ENCODE results near the gene HDAC6. TPM values are rescaled to one million over a fixed set of nuclear protein-coding genes. Genes with fewer than 3 reads are reported as not detected.

The HDAC6 gene
- total RNA-seq, 1 experiment from 2014 or later: 79.9 TPM

DNA sequence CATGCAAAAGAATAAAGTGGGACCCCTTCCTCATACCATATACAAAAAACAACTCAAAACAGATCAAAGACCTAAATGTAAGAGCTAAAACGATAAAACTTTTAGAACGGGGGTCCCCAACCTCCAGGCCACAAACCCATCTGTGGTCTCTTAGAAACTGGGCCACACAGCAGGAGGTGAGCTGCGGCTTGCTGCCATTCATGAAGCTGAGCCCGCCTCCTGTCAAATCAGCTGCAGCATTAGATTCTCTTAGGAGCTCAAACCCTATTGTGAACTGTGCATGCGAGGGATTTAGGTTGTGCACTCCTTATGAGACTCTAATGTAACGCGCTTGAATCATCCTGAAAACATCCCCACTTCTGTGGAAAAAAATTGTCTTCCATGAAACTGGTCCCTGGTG, 22.5 kb upstream of the HDAC6 start (continued):
- TF ChIP-seq, protein P1, sequence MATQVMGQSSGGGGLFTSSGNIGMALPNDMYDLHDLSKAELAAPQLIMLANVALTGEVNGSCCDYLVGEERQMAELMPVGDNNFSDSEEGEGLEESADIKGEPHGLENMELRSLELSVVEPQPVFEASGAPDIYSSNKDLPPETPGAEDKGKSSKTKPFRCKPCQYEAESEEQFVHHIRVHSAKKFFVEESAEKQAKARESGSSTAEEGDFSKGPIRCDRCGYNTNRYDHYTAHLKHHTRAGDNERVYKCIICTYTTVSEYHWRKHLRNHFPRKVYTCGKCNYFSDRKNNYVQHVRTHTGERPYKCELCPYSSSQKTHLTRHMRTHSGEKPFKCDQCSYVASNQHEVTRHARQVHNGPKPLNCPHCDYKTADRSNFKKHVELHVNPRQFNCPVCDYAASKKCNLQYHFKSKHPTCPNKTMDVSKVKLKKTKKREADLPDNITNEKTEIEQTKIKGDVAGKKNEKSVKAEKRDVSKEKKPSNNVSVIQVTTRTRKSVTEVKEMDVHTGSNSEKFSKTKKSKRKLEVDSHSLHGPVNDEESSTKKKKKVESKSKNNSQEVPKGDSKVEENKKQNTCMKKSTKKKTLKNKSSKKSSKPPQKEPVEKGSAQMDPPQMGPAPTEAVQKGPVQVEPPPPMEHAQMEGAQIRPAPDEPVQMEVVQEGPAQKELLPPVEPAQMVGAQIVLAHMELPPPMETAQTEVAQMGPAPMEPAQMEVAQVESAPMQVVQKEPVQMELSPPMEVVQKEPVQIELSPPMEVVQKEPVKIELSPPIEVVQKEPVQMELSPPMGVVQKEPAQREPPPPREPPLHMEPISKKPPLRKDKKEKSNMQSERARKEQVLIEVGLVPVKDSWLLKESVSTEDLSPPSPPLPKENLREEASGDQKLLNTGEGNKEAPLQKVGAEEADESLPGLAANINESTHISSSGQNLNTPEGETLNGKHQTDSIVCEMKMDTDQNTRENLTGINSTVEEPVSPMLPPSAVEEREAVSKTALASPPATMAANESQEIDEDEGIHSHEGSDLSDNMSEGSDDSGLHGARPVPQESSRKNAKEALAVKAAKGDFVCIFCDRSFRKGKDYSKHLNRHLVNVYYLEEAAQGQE (IDR thresholded peaks at IDR 0.05; ENCODE audit: low read depth): no peak

DNA sequence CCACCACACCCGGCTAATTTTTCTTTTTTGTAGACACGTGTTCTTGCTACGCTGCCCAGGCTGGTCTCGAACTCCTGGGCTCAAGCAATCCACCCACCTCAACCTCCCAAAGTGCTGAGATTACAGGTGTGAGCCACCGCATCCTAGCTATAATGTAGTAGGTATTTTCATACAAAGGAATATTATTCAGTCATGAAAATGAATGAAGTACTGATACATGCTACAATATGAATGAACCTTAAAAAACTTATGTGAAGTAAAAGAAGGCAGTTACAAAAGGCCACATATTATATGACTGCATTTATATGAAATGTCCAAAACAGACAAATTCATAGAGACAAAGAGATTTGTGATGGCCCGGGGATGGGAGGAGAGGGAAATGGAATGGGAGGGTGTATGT, 20.2 kb upstream of the HDAC6 start:
- BruUV-seq (replicated peaks): no TSS peak
- POLR2A ChIA-PET: no interaction called here
- no peaks in the 10 kb centered on the region for H3K79me2 ChIP-seq (ENCODE audit: insufficient read depth, low read length)
- TF ChIP-seq, protein P2, sequence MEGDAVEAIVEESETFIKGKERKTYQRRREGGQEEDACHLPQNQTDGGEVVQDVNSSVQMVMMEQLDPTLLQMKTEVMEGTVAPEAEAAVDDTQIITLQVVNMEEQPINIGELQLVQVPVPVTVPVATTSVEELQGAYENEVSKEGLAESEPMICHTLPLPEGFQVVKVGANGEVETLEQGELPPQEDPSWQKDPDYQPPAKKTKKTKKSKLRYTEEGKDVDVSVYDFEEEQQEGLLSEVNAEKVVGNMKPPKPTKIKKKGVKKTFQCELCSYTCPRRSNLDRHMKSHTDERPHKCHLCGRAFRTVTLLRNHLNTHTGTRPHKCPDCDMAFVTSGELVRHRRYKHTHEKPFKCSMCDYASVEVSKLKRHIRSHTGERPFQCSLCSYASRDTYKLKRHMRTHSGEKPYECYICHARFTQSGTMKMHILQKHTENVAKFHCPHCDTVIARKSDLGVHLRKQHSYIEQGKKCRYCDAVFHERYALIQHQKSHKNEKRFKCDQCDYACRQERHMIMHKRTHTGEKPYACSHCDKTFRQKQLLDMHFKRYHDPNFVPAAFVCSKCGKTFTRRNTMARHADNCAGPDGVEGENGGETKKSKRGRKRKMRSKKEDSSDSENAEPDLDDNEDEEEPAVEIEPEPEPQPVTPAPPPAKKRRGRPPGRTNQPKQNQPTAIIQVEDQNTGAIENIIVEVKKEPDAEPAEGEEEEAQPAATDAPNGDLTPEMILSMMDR (IDR thresholded peaks at IDR 0.05 in 2 of 3, conservative IDR thresholded peaks at IDR 0.05 in 1 of 3; ENCODE audit: borderline replicate concordance in 1 of 3, insufficient read depth in 1 of 3, low read depth in 2 of 3, low read length in 2 of 3): no peak
- TF ChIP-seq ZFX (IDR thresholded peaks at IDR 0.05) (no peak), FOSL1 (IDR thresholded peaks at IDR 0.05; ENCODE audit: low read depth) (no peak), SIN3A (IDR thresholded peaks at IDR 0.05; ENCODE audit: low read depth) (no peak), EZH2phosphoT487 (IDR thresholded peaks at IDR 0.05; ENCODE audit: borderline replicate concordance) (no peak), SP1 (IDR thresholded peaks at IDR 0.05; ENCODE audit: low read depth) (no peak)
- TF ChIP-seq, protein P1 (IDR thresholded peaks at IDR 0.05; ENCODE audit: low read depth): no peak
- TF ChIP-seq, protein P3, sequence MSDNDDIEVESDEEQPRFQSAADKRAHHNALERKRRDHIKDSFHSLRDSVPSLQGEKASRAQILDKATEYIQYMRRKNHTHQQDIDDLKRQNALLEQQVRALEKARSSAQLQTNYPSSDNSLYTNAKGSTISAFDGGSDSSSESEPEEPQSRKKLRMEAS (IDR thresholded peaks at IDR 0.05): no peak
- no peaks in the 10 kb centered on the region for H3K9me3 ChIP-seq (ENCODE audit: control insufficient read depth in 1 of 2, insufficient read depth in 1 of 2, low read depth in 1 of 2, low read length in 2 of 2)
- DNase-seq (ENCODE audit: low read depth, low spot score) (no peak), ATAC-seq (no peak)
- H3K27ac ChIP-seq (ENCODE audit: low read depth, low read length): no peak overlapping the region
- no peak overlapping the region for H3K9ac ChIP-seq (ENCODE audit: low read length)
- intact Hi-C loops (cut with micrococcal nuclease): no loop called here
- no peaks in the 10 kb centered on the region for H3K4me1 ChIP-seq (ENCODE audit: control insufficient read depth in 1 of 2, insufficient read depth in 2 of 2, low read length in 2 of 2)
- CTCF ChIA-PET: no interaction called here
- no peak overlapping the region for H3K4me2 ChIP-seq (ENCODE audit: low read length)
- no peaks in the 10 kb centered on the region for H3K36me3 ChIP-seq (ENCODE audit: control insufficient read depth in 1 of 2, insufficient read depth in 2 of 2, low read length in 2 of 2)
- H3K27me3 ChIP-seq (ENCODE audit: insufficient read depth, low read length): no peaks in the 10 kb centered on the region
- RAD21 ChIA-PET (ENCODE audit: low non-redundant PET in 1 of 2, low total read pairs in 2 of 2, uncharacterized antibody in 2 of 2, unreplicated experiment in 2 of 2): no interaction called here
- H3K9me2 ChIP-seq (ENCODE audit: insufficient read depth): no peaks in the 10 kb centered on the region
- H3K4me3 ChIP-seq (replicated peaks in 1 of 2; ENCODE audit: low read depth in 1 of 2, low read length in 2 of 2): no peak overlapping the region
- H2AFZ ChIP-seq (ENCODE audit: low read depth, low read length, poor library complexity, severe bottlenecking): no peak overlapping the region
- no peaks in the 10 kb centered on the region for H4K20me1 ChIP-seq (ENCODE audit: insufficient read depth)
